ENCODE measurements around the gene OR11G2. TPM values are rescaled to one million over a fixed set of nuclear protein-coding genes. Genes with fewer than 3 reads are reported as not detected.

The OR11G2 gene
- total and polyA plus RNA-seq, 2 donors (not counting 3 experiments of a cell fraction or from before 2014, with no cell fraction given), result not detected

DNA sequence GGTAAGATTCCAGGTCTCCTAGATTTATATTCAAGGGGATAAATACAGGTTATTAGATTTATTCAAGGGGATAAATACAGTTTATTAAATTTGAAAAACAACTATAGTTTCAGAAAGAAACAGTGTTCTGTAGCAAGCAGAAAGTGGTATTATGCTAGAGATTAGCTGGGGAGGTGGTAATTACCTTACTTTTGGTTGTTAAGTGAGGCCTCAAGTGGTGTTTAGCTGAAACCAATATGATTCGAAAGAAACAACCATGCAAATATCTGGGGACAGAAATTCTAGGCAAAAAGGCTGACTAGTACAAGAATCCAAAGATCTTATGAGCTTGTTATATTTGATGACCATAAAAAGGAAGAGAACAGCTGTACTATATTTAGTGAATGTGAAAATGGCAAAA, 45.9 kb upstream of the OR11G2 start:
- no peak overlapping the region for H3K4me3 ChIP-seq (replicated peaks in 1 of 3; ENCODE audit: insufficient read depth in 1 of 3, low read depth in 1 of 3, low read length in 3 of 3)
- H3K27me3 ChIP-seq (ENCODE audit: control insufficient read depth in 2 of 2, insufficient read depth in 2 of 2, low read length in 2 of 2), result no peaks in the 10 kb centered on the region
- no peak overlapping the region for H2AFZ ChIP-seq (ENCODE audit: low read depth, low read length)
- no peak overlapping the region for H3K4me2 ChIP-seq (ENCODE audit: insufficient read depth, low read length)
- H3K9me1 ChIP-seq (replicated peaks; ENCODE audit: control insufficient read depth, extremely low read depth, insufficient read depth, low read length), result no peaks in the 10 kb centered on the region
- H3K9ac ChIP-seq (replicated peaks; ENCODE audit: extremely low read depth, insufficient read depth, low read length), result no peak overlapping the region
- ChIA-PET CTCF (no interaction called here), POLR2A (no interaction called here)
- peaks cover 2% of the 10 kb centered on the region for H3K9me3 ChIP-seq (replicated peaks; ENCODE audit: control insufficient read depth, insufficient read depth, low read length)
- FAIRE-seq (no peak), DNase-seq (ENCODE audit: low read depth, low spot score) (no peak)
- no peaks in the 10 kb centered on the region for H4K20me1 ChIP-seq (replicated peaks; ENCODE audit: control insufficient read depth, extremely low read depth, insufficient read depth, low read length)
- H3K79me2 ChIP-seq (ENCODE audit: control insufficient read depth, insufficient read depth, low read length), result no peaks in the 10 kb centered on the region
- H3K27ac ChIP-seq (ENCODE audit: insufficient read depth, low read depth, low read length), result no peak overlapping the region
- dilution Hi-C loops (cut with MboI; ENCODE audit: extremely low pct_ligation_motif_present, low sequenced_read_pairs) (no loop called here), intact Hi-C loops (cut with micrococcal nuclease) (no loop called here)
- no peaks in the 10 kb centered on the region for H3K36me3 ChIP-seq (ENCODE audit: control insufficient read depth in 2 of 2, extremely low read depth in 1 of 2, insufficient read depth in 2 of 2, low read length in 2 of 2)
- TF ChIP-seq POLR2A (IDR thresholded peaks at IDR 0.05; ENCODE audit: low read depth, low read length) (no peak), MYC (IDR thresholded peaks at IDR 0.05; ENCODE audit: low read depth, low read length) (no peak), JUN (IDR thresholded peaks at IDR 0.05; ENCODE audit: borderline replicate concordance, insufficient read depth, insufficient read length, low read depth) (no peak), GATA2 (IDR thresholded peaks at IDR 0.05; ENCODE audit: insufficient read depth, insufficient read length, low read depth, low read length) (no peak), FOS (IDR thresholded peaks at IDR 0.05; ENCODE audit: borderline replicate concordance, insufficient read depth, low read length) (no peak), EZH2 (IDR thresholded peaks at IDR 0.05; ENCODE audit: borderline replicate concordance, low read depth, low read length, severe bottlenecking) (no peak), POLR2AphosphoS5 (IDR thresholded peaks at IDR 0.05; ENCODE audit: insufficient read depth, low read depth, low read length) (no peak)
- TF ChIP-seq, protein P1, sequence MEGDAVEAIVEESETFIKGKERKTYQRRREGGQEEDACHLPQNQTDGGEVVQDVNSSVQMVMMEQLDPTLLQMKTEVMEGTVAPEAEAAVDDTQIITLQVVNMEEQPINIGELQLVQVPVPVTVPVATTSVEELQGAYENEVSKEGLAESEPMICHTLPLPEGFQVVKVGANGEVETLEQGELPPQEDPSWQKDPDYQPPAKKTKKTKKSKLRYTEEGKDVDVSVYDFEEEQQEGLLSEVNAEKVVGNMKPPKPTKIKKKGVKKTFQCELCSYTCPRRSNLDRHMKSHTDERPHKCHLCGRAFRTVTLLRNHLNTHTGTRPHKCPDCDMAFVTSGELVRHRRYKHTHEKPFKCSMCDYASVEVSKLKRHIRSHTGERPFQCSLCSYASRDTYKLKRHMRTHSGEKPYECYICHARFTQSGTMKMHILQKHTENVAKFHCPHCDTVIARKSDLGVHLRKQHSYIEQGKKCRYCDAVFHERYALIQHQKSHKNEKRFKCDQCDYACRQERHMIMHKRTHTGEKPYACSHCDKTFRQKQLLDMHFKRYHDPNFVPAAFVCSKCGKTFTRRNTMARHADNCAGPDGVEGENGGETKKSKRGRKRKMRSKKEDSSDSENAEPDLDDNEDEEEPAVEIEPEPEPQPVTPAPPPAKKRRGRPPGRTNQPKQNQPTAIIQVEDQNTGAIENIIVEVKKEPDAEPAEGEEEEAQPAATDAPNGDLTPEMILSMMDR (IDR thresholded peaks at IDR 0.05; ENCODE audit: extremely low read depth in 1 of 2, insufficient read depth in 1 of 2, low read depth in 1 of 2, low read length in 2 of 2), result no peak
- TF ChIP-seq, protein P2, sequence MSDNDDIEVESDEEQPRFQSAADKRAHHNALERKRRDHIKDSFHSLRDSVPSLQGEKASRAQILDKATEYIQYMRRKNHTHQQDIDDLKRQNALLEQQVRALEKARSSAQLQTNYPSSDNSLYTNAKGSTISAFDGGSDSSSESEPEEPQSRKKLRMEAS (IDR thresholded peaks at IDR 0.05; ENCODE audit: insufficient read depth, insufficient read length), result no peak
- no peaks in the 10 kb centered on the region for H3K4me1 ChIP-seq (ENCODE audit: control insufficient read depth, extremely low read depth, insufficient read depth, low read length)
- BruUV-seq (replicated peaks), result no TSS peak
